ENCODE measurements around the gene BAK1. TPM values are rescaled to one million over a fixed set of nuclear protein-coding genes. Genes with fewer than 3 reads are reported as not detected.

BAK1 gene
- total and polyA plus RNA-seq, 2 of the 13 experiments (the other 11 are each of a cell fraction or from before 2014, with no cell fraction given) = 15.0 to 23.8 TPM

GRCh38 chr6:33623895-33624381, 43.9 kb upstream of the BAK1 start:
- TF ChIP-seq ZNF652 (CRISPR knock-in tag; IDR thresholded peaks at IDR 0.05; ENCODE audit: borderline replicate concordance, low read depth) (peak; percentile 46; the same call in 1 of the 2 replicates), TOE1 (CRISPR knock-in tag; IDR thresholded peaks at IDR 0.05) (no peak), HOXA5 (CRISPR knock-in tag; IDR thresholded peaks at IDR 0.05) (no peak)
- ChIA-PET POLR2A (interaction anchor here (1.1 to 5.1 kb wide), 2 partner anchors 9 to 33 kb away, joined by 3 to 32 read pairs; no protein-coding TSS in a partner anchor), CTCF (ENCODE audit: low intra/inter-chr PET ratio, low total read pairs) (no interaction called here)
- H3K9me3 ChIP-seq (ENCODE audit: low read length) = no peaks in the 10 kb centered on the region
- FAIRE-seq = no peak
- H3K36me3 ChIP-seq (replicated peaks in 1 of 2; ENCODE audit: control insufficient read depth in 1 of 2, insufficient read depth in 2 of 2, low read length in 2 of 2) = no peaks in the 10 kb centered on the region
- no peak for DNase-seq (ENCODE audit: low spot score)
- ATAC-seq = no peak
- no peak overlapping the region for H3K4me3 ChIP-seq (replicated peaks in 1 of 3; ENCODE audit: insufficient read depth in 1 of 3, low read depth in 2 of 3, low read length in 3 of 3)
- no TSS peak for BruUV-seq (replicated peaks)
- WGBS (ENCODE audit: low lambda C conversion rate) = 83% methylated on average over 6 of the region's 6 CpGs
- no peaks in the 10 kb centered on the region; the same call in 1 of the 2 replicates for H4K20me1 ChIP-seq (ENCODE audit: insufficient read depth, low read length)
- in situ Hi-C loops (cut with HindIII; ENCODE audit: extremely low pct_ligation_motif_present, low pct_unique_long_range_greater_than_20kb) = loop anchor here (5.0 kb wide), 1 partner anchor 37 kb away; no protein-coding TSS in a partner anchor
- peaks cover 2% of the 10 kb centered on the region for H3K79me2 ChIP-seq (ENCODE audit: insufficient read depth, low read length)
- H3K27ac ChIP-seq (ENCODE audit: extremely low read length, insufficient read depth, low read length) = no peak overlapping the region
- peaks cover 47% of the 10 kb centered on the region for H3K4me1 ChIP-seq (ENCODE audit: insufficient read depth, low read length)
- intact Hi-C loops (cut with micrococcal nuclease; ENCODE audit: unreplicated experiment) = no loop called here
- H3K9ac ChIP-seq (ENCODE audit: insufficient read depth, low read depth, low read length) = no peak overlapping the region
- no peak overlapping the region for H2AFZ ChIP-seq (ENCODE audit: low read length)
- H3K27me3 ChIP-seq (ENCODE audit: control insufficient read depth in 1 of 2, insufficient read depth in 2 of 2, low read length in 2 of 2) = peaks cover 0 to 15% of the 10 kb centered on the region in 2 experiments; a peak in 3 of 5 replicates
- no peak overlapping the region for H3K4me2 ChIP-seq (ENCODE audit: low read depth, low read length)

GRCh38 chr6:33622456-33623431, 42.7 kb upstream of the BAK1 start:
- in situ Hi-C loops (cut with HindIII; ENCODE audit: extremely low pct_ligation_motif_present, low pct_unique_long_range_greater_than_20kb) (loop anchor here (5.0 kb wide), 1 partner anchor 35 kb away; no protein-coding TSS in a partner anchor), intact Hi-C loops (cut with micrococcal nuclease; ENCODE audit: unreplicated experiment) (no loop called here)
- H3K36me3 ChIP-seq (replicated peaks in 1 of 2; ENCODE audit: control insufficient read depth in 1 of 2, insufficient read depth in 2 of 2, low read length in 2 of 2) = no peaks in the 10 kb centered on the region
- H3K27ac ChIP-seq (ENCODE audit: extremely low read length, insufficient read depth, low read length) = no peak overlapping the region
- POLR2A ChIA-PET = interaction anchor here (0.6 to 5.1 kb wide), 9 partner anchors 9 to 477 kb away, joined by 3 to 32 read pairs (median 6); partner anchors contain the start of gene BAK1
- BruUV-seq (replicated peaks) = TSS peak; percentile 30
- ATAC-seq (peak; percentile 10; the same call in 2 of the 3 replicates), DNase-seq (ENCODE audit: low spot score) (no peak), FAIRE-seq (peak; percentile 40)
- WGBS (ENCODE audit: low lambda C conversion rate) = 42% methylated on average over 10 of the region's 12 CpGs
- peaks cover 0 to 15% of the 10 kb centered on the region in 2 experiments; a peak in 3 of 5 replicates for H3K27me3 ChIP-seq (ENCODE audit: control insufficient read depth in 1 of 2, insufficient read depth in 2 of 2, low read length in 2 of 2)
- CTCF ChIA-PET (ENCODE audit: low intra/inter-chr PET ratio, low total read pairs) = no interaction called here
- no peaks in the 10 kb centered on the region; the same call in 1 of the 2 replicates for H4K20me1 ChIP-seq (ENCODE audit: insufficient read depth, low read length)
- peak overlapping the region; percentile 96 for H3K4me2 ChIP-seq (ENCODE audit: low read depth, low read length)
- H2AFZ ChIP-seq (ENCODE audit: low read length) = no peak overlapping the region
- H3K9me3 ChIP-seq (ENCODE audit: low read length) = no peaks in the 10 kb centered on the region
- H3K4me3 ChIP-seq (replicated peaks in 1 of 3; ENCODE audit: insufficient read depth in 1 of 3, low read depth in 2 of 3, low read length in 3 of 3) = peak overlapping the region; percentile 80 to 86 (median 82)
- H3K4me1 ChIP-seq (ENCODE audit: insufficient read depth, low read length) = peaks cover 52% of the 10 kb centered on the region
- 0 out of 2 replicates have a peak overlapping the region, but pooled peaks have one; percentile 6 for H3K9ac ChIP-seq (ENCODE audit: insufficient read depth, low read depth, low read length)
- peaks cover 2% of the 10 kb centered on the region for H3K79me2 ChIP-seq (ENCODE audit: insufficient read depth, low read length)
- peak; percentile 54; the same call in 1 of the 2 replicates for TF ChIP-seq ZFX (CRISPR knock-in tag; IDR thresholded peaks at IDR 0.05; ENCODE audit: low read depth)
- no peak for TF ChIP-seq PHF5A (CRISPR knock-in tag; IDR thresholded peaks at IDR 0.05; ENCODE audit: low read depth, unreplicated experiment)
- no peak for TF ChIP-seq ZNF615 (CRISPR knock-in tag; IDR thresholded peaks at IDR 0.05; ENCODE audit: borderline replicate concordance)
- no peak for TF ChIP-seq CC2D1A (CRISPR knock-in tag; IDR thresholded peaks at IDR 0.05)
- TF ChIP-seq HIVEP1 (CRISPR knock-in tag; IDR thresholded peaks at IDR 0.05) = no peak
- TF ChIP-seq ZNF776 (CRISPR knock-in tag; IDR thresholded peaks at IDR 0.05) = no peak
- TF ChIP-seq PAX8 (CRISPR knock-in tag; IDR thresholded peaks at IDR 0.05; ENCODE audit: borderline replicate concordance) = no peak
- TF ChIP-seq PAF1 (CRISPR knock-in tag; IDR thresholded peaks at IDR 0.05) = no peak
- TF ChIP-seq MEF2D (CRISPR knock-in tag; IDR thresholded peaks at IDR 0.05) = no peak
- TF ChIP-seq CHD2 (IDR thresholded peaks at IDR 0.05; ENCODE audit: low read depth, low read length) = no peak

All from HepG2 (cell line).